ENCODE measurements around the gene CSGALNACT2. TPM values are rescaled to one million over a fixed set of nuclear protein-coding genes. Genes with fewer than 3 reads are reported as not detected.

CSGALNACT2 gene
- total RNA-seq, 2 experiments from 2014 or later = 36.2 to 41.0 TPM

- DNase-seq = no peak
- ChIA-PET POLR2A (no interaction called here), CTCF (interaction anchor here (0.6 to 1.8 kb wide), 3 partner anchors 12 to 603 kb away, joined by 3 to 7 read pairs (median 4); no protein-coding TSS in a partner anchor)
- H3K27me3 Mint-ChIP-seq = no peaks in the 10 kb centered on the region
- H3K4me3 Mint-ChIP-seq = no peak overlapping the region
- H3K27ac Mint-ChIP-seq = no peak overlapping the region
- peaks cover 25% of the 10 kb centered on the region for H3K36me3 Mint-ChIP-seq (ENCODE audit: low read depth)
- H3K9me3 Mint-ChIP-seq = no peaks in the 10 kb centered on the region
- no peaks in the 10 kb centered on the region for H3K4me1 Mint-ChIP-seq
Measured at GRCh38 chr10:43190775-43191174, 52.5 kb downstream of the CSGALNACT2 start.

GRCh38 chr10:43192884-43193283, 54.6 kb downstream of the CSGALNACT2 start:
- ChIA-PET POLR2A (interaction anchor here (0.7 kb wide), 1 partner anchor 72 kb away, joined by 3 read pairs; no protein-coding TSS in a partner anchor), CTCF (interaction anchor here (0.6 to 2.3 kb wide), 7 partner anchors 10 to 53 kb away, joined by 3 to 10 read pairs (median 5); no protein-coding TSS in a partner anchor)
- H3K4me1 Mint-ChIP-seq = no peaks in the 10 kb centered on the region
- no peak for DNase-seq
- no peak overlapping the region for H3K27ac Mint-ChIP-seq
- no peaks in the 10 kb centered on the region for H3K27me3 Mint-ChIP-seq
- H3K9me3 Mint-ChIP-seq = no peaks in the 10 kb centered on the region
- peaks cover 9% of the 10 kb centered on the region for H3K36me3 Mint-ChIP-seq (ENCODE audit: low read depth)
- no peak overlapping the region for H3K4me3 Mint-ChIP-seq

GRCh38 chr10:43193496-43194080, 55.3 kb downstream of the CSGALNACT2 start:
- no peak overlapping the region for H3K4me3 Mint-ChIP-seq
- H3K27ac Mint-ChIP-seq = no peak overlapping the region
- H3K36me3 Mint-ChIP-seq (ENCODE audit: low read depth) = peaks cover 2% of the 10 kb centered on the region
- DNase-seq = peak; percentile 2
- ChIA-PET POLR2A (interaction anchor here (0.7 kb wide), 1 partner anchor 73 kb away, joined by 3 read pairs; no protein-coding TSS in a partner anchor), CTCF (interaction anchor here (0.6 to 2.3 kb wide), 7 partner anchors 9 to 54 kb away, joined by 3 to 10 read pairs (median 5); no protein-coding TSS in a partner anchor)
- no peaks in the 10 kb centered on the region for H3K27me3 Mint-ChIP-seq
- no peaks in the 10 kb centered on the region for H3K9me3 Mint-ChIP-seq
- no peaks in the 10 kb centered on the region for H3K4me1 Mint-ChIP-seq

- Mint-ChIP-seq H3K9me3 (no peaks in the 10 kb centered on the region), H3K4me3 (no peak overlapping the region), H3K27ac (no peak overlapping the region), H3K27me3 (no peaks in the 10 kb centered on the region), H3K4me1 (no peaks in the 10 kb centered on the region), H3K36me3 (ENCODE audit: low read depth) (no peaks in the 10 kb centered on the region)
- CTCF ChIA-PET = interaction anchor here (0.6 to 2.3 kb wide), 7 partner anchors 8 to 54 kb away, joined by 3 to 10 read pairs (median 5); no protein-coding TSS in a partner anchor
- POLR2A ChIA-PET = no interaction called here
- peak; percentile 5 for DNase-seq
Measured at GRCh38 chr10:43194266-43194665, 56.0 kb downstream of the CSGALNACT2 start.

- no peaks in the 10 kb centered on the region for H3K4me1 Mint-ChIP-seq
- ChIA-PET POLR2A (no interaction called here), CTCF (interaction anchor here (1.4 to 2.3 kb wide), 3 partner anchors 10 to 22 kb away, joined by 4 to 10 read pairs (median 4); no protein-coding TSS in a partner anchor)
- H3K36me3 Mint-ChIP-seq (ENCODE audit: low read depth) = no peaks in the 10 kb centered on the region
- no peaks in the 10 kb centered on the region for H3K27me3 Mint-ChIP-seq
- no peaks in the 10 kb centered on the region for H3K9me3 Mint-ChIP-seq
- peak; percentile 2 for DNase-seq
- H3K4me3 Mint-ChIP-seq = no peak overlapping the region
- no peak overlapping the region for H3K27ac Mint-ChIP-seq
Measured at GRCh38 chr10:43194859-43195258, 56.6 kb downstream of the CSGALNACT2 start.

- H3K4me3 Mint-ChIP-seq = no peak overlapping the region
- no peaks in the 10 kb centered on the region for H3K27me3 Mint-ChIP-seq
- POLR2A ChIA-PET = no interaction called here
- H3K9me3 Mint-ChIP-seq = no peaks in the 10 kb centered on the region
- no peaks in the 10 kb centered on the region for H3K4me1 Mint-ChIP-seq
- CTCF ChIA-PET = interaction anchor here (1.4 kb wide), 1 partner anchor 23 kb away, joined by 4 read pairs; no protein-coding TSS in a partner anchor
- peak; percentile 2 for DNase-seq
- no peaks in the 10 kb centered on the region for H3K36me3 Mint-ChIP-seq (ENCODE audit: low read depth)
- H3K27ac Mint-ChIP-seq = peak overlapping the region; percentile 69
Measured at GRCh38 chr10:43195557-43195956, 57.3 kb downstream of the CSGALNACT2 start.

- H3K27me3 Mint-ChIP-seq = no peaks in the 10 kb centered on the region
- H3K4me1 Mint-ChIP-seq = no peaks in the 10 kb centered on the region
- no peaks in the 10 kb centered on the region for H3K36me3 Mint-ChIP-seq (ENCODE audit: low read depth)
- H3K4me3 Mint-ChIP-seq = no peak overlapping the region
- ChIA-PET CTCF (no interaction called here), POLR2A (no interaction called here)
- no peaks in the 10 kb centered on the region for H3K9me3 Mint-ChIP-seq
- no peak overlapping the region for H3K27ac Mint-ChIP-seq
- peak; percentile 5 for DNase-seq
Measured at GRCh38 chr10:43196131-43196980, 58.1 kb downstream of the CSGALNACT2 start.

GRCh38 chr10:43196981-43197833, 59.0 kb downstream of the CSGALNACT2 start:
- H3K27me3 Mint-ChIP-seq = no peaks in the 10 kb centered on the region
- H3K4me3 Mint-ChIP-seq = no peak overlapping the region
- ChIA-PET POLR2A (no interaction called here), CTCF (interaction anchor here (1.2 to 1.4 kb wide), 2 partner anchors 16 to 32 kb away, joined by 3 read pairs; no protein-coding TSS in a partner anchor)
- peaks cover 3% of the 10 kb centered on the region for H3K4me1 Mint-ChIP-seq
- H3K36me3 Mint-ChIP-seq (ENCODE audit: low read depth) = no peaks in the 10 kb centered on the region
- no peaks in the 10 kb centered on the region for H3K9me3 Mint-ChIP-seq
- DNase-seq = peak; percentile 5
- no peak overlapping the region for H3K27ac Mint-ChIP-seq

GRCh38 chr10:43197834-43198681, 59.8 kb downstream of the CSGALNACT2 start:
- peak; percentile 17 for DNase-seq
- ChIA-PET POLR2A (no interaction called here), CTCF (interaction anchor here (1.2 to 1.4 kb wide), 2 partner anchors 17 to 33 kb away, joined by 3 read pairs; no protein-coding TSS in a partner anchor)
- no peaks in the 10 kb centered on the region for H3K36me3 Mint-ChIP-seq (ENCODE audit: low read depth)
- H3K9me3 Mint-ChIP-seq = no peaks in the 10 kb centered on the region
- H3K4me3 Mint-ChIP-seq = no peak overlapping the region
- no peak overlapping the region for H3K27ac Mint-ChIP-seq
- peaks cover 4% of the 10 kb centered on the region for H3K4me1 Mint-ChIP-seq
- no peaks in the 10 kb centered on the region for H3K27me3 Mint-ChIP-seq

- CTCF ChIA-PET = no interaction called here
- Mint-ChIP-seq H3K9me3 (no peaks in the 10 kb centered on the region), H3K27ac (no peak overlapping the region), H3K27me3 (no peaks in the 10 kb centered on the region), H3K36me3 (ENCODE audit: low read depth) (no peaks in the 10 kb centered on the region), H3K4me3 (no peak overlapping the region), H3K4me1 (peaks cover 4% of the 10 kb centered on the region)
- POLR2A ChIA-PET = no interaction called here
- DNase-seq = no peak
Measured at GRCh38 chr10:43198682-43199005, 60.4 kb downstream of the CSGALNACT2 start.

- H3K27ac Mint-ChIP-seq = no peak overlapping the region
Measured at GRCh38 chr10:43199088-43199683, 60.9 kb downstream of the CSGALNACT2 start.

More at GRCh38 chr10:43199088-43199683, 60.9 kb downstream of the CSGALNACT2 start:
- ChIA-PET POLR2A (no interaction called here), CTCF (no interaction called here)
- no peaks in the 10 kb centered on the region for H3K9me3 Mint-ChIP-seq
- no peak overlapping the region for H3K4me3 Mint-ChIP-seq
- peak; percentile 1 for DNase-seq
- H3K36me3 Mint-ChIP-seq (ENCODE audit: low read depth) = no peaks in the 10 kb centered on the region
- peaks cover 6% of the 10 kb centered on the region for H3K4me1 Mint-ChIP-seq
- H3K27me3 Mint-ChIP-seq = no peaks in the 10 kb centered on the region

Measured in activated CD4-positive, alpha-beta T cell treated with anti-CD3 and anti-CD28 coated beads, Interleukin-2, amount 10 ng/mL, durations not matched to agents 7 days and 5 days (primary cell).